K562 (cell line): ENCODE data around the gene LYST. TPM values are rescaled to one million over a fixed set of nuclear protein-coding genes. Genes with fewer than 3 reads are reported as not detected.
A peak's percentile ranks its signal among the peaks of the same experiment; 100 is the strongest.

ENCODE experiments used
- ATAC-seq: fragments of 200-7000 bp; cut with Tn5 transposase; 3 replicates; pipeline ENCODE4 v1.9.1; 2020; ENCODE audit warnings: moderate library complexity
- BruUV-seq: library from RNA; stranded (reverse); fragments of 400-500 nt; replicated peaks from 2 replicates; lab custom pipeline; 2021; lab: Mats Ljungman, UMichigan
- CTCF ChIA-PET: fragments of 300-600 bp; formaldehyde crosslinking; extraction: SDS; loops from one replicate; lab custom pipeline; 2021; ENCODE audit warnings: low intra/inter-chr PET ratio; lab: Yijun Ruan, JAX
- POLR2A ChIA-PET: fragments of 300-600, 350-650 bp; sonication (Branson Sonifier 250); formaldehyde crosslinking; extraction: SDS; loops from one replicate; lab custom pipeline; 2021; ENCODE audit warnings: antibody characterized with exemption, inconsistent platforms; lab: Yijun Ruan, JAX
- DNase-seq, 4 experiments: peaks; one replicate each; pipeline versions ENCODE4 v3.0.0 to v3.0.0-alpha.2; 2011 to 2018; ENCODE audit warnings: low spot score in 3 of 4, mixed read lengths in 3 of 4; ENCODE audit errors: extremely low read depth in 1 of 4
- FAIRE-seq: peaks from 2 replicates; lab custom pipeline; 2011; peaks lifted over from hg19 to GRCh38; lab: Jason Lieb, UNC
- H2AFZ ChIP-seq: 2 replicates; pipeline ENCODE4 v1.6.0; 2011; ENCODE audit warnings: low read depth, low read length, control low read depth, inconsistent platforms
- H3K27ac ChIP-seq: fragments of 200-600 bp; 3 replicates; pipeline ENCODE4 v1.8.0; 2011; ENCODE audit warnings: low read depth, mild to moderate bottlenecking, control low read depth, inconsistent platforms, low read length, moderate library complexity, mixed read lengths; ENCODE audit errors: extremely low read depth
- H3K27me3 ChIP-seq, 2 experiments: fragments of 300-600 bp in 1 of 2; 2 replicates in 1 of 2; 3 replicates in 1 of 2; pipeline versions ENCODE4 v1.6.0 to v1.8.0; 2011; ENCODE audit warnings: inconsistent platforms in 2 of 2, low read length in 2 of 2, mild to moderate bottlenecking in 1 of 2, mixed read lengths in 1 of 2, moderate library complexity in 1 of 2; ENCODE audit not compliant: control insufficient read depth in 2 of 2, insufficient read depth in 2 of 2
- H3K36me3 ChIP-seq: fragments of 300-600 bp; 3 replicates; pipeline ENCODE4 v1.8.0; 2011; ENCODE audit warnings: mild to moderate bottlenecking, low read length, inconsistent platforms; ENCODE audit not compliant: control insufficient read depth, insufficient read depth
- H3K4me1 ChIP-seq, 2 experiments: fragments of 200-600 bp in 1 of 2; replicated peaks in 1 of 2; 2 replicates in 1 of 2; 3 replicates in 1 of 2; pipeline versions ENCODE4 v1.5.1 to v1.8.0; 2011; ENCODE audit warnings: inconsistent platforms in 2 of 2, low read length in 2 of 2, mild to moderate bottlenecking in 1 of 2, mixed read lengths in 1 of 2, moderate library complexity in 1 of 2; ENCODE audit not compliant: control insufficient read depth in 2 of 2, insufficient read depth in 2 of 2
- H3K4me2 ChIP-seq: 2 replicates; pipeline ENCODE4 v1.6.1; 2011; ENCODE audit warnings: low read length, control low read depth, inconsistent platforms, mixed read lengths; ENCODE audit not compliant: insufficient read depth
- H3K4me3 ChIP-seq: fragments of 200-600 bp; sonication (generic), shearing (Covaris generic); 2 replicates; pipeline ENCODE4 v1.5.1; 2016; ENCODE audit warnings: control low read depth, inconsistent platforms
- H3K79me2 ChIP-seq: fragments of 200-600 bp; 3 replicates; pipeline ENCODE4 v1.8.0; 2011; ENCODE audit warnings: low read length, inconsistent platforms; ENCODE audit not compliant: control insufficient read depth, insufficient read depth
- H3K9ac ChIP-seq, 2 experiments: 2 replicates each; pipeline versions ENCODE4 v1.6.0 to v1.6.1; 2011; ENCODE audit warnings: low read depth in 2 of 2, low read length in 2 of 2, control low read depth in 1 of 2, inconsistent platforms in 1 of 2, mild to moderate bottlenecking in 1 of 2, mixed read lengths in 1 of 2; ENCODE audit not compliant: insufficient read depth in 1 of 2
- H3K9me1 ChIP-seq: one replicate; pipeline ENCODE4 v1.6.0; 2011; ENCODE audit warnings: inconsistent platforms, mild to moderate bottlenecking, low read length, moderate library complexity; ENCODE audit not compliant: control insufficient read depth, insufficient read depth
- H3K9me3 ChIP-seq: replicated peaks from 2 replicates; pipeline ENCODE4 v1.5.1; 2011; ENCODE audit warnings: low read depth, low read length, inconsistent platforms; ENCODE audit not compliant: control insufficient read depth, insufficient read depth
- H4K20me1 ChIP-seq: replicated peaks from 2 replicates; pipeline ENCODE4 v1.6.1; 2011; ENCODE audit warnings: low read length, inconsistent platforms, mixed read lengths; ENCODE audit not compliant: control insufficient read depth, insufficient read depth
- ARID2 ChIP-seq: fragments of 450-650 bp; IDR thresholded peaks from 2 replicates; pipeline ENCODE4 v1.6.1; 2017; ENCODE audit warnings: antibody characterized with exemption, mild to moderate bottlenecking
- SMAD4 ChIP-seq: fragments of 250-450 bp; sonication (Bioruptor Pico); conservative IDR thresholded peaks from 2 replicates; pipeline ENCODE4 v1.8.0; 2021; ENCODE audit warnings: inconsistent platforms, mild to moderate bottlenecking, moderate library complexity
- SPI1 ChIP-seq: IDR thresholded peaks from 2 replicates; pipeline ENCODE4 v1.6.1; 2011; ENCODE audit warnings: low read depth, low read length, control low read depth, borderline replicate concordance
- YY1 ChIP-seq, 3 experiments: IDR thresholded peaks; 2 replicates each; pipeline ENCODE4 v1.6.1; 2011; ENCODE audit warnings: low read length in 2 of 3, mild to moderate bottlenecking in 2 of 3, moderate library complexity in 2 of 3, borderline replicate concordance in 1 of 3, control low read depth in 1 of 3, low read depth in 1 of 3; ENCODE audit not compliant: insufficient read depth in 3 of 3, insufficient replicate concordance in 2 of 3, control insufficient read depth in 1 of 3, insufficient read length in 1 of 3; ENCODE audit errors: extremely low read depth in 1 of 3
- ZNF551 ChIP-seq: fragments of 250-450 bp; sonication (Bioruptor Pico); IDR thresholded peaks from 2 replicates; pipeline ENCODE4 v1.5.0; 2021; ENCODE audit warnings: mild to moderate bottlenecking, moderate library complexity
- WGBS: fragments of 100-300 bp; shearing (Covaris generic); methylation state at CpG from one replicate; pipeline ENCODE4 v1.1.6; 2016; ENCODE audit warnings: low coverage, mixed read lengths; ENCODE audit not compliant: insufficient coverage; ENCODE audit errors: missing lambda C conversion rate; 5-methylcytosine and 5-hydroxymethylcytosine counted together
- in situ Hi-C: fragments of 300-500 bp; cut with MboI; formaldehyde crosslinking; loops from 4 replicates; pipeline ENCODE4 v1.15.0; 2018; ENCODE audit warnings: inconsistent platforms, mixed read lengths
- intact Hi-C: fragments of 100-400 bp; cut with micrococcal nuclease; formaldehyde crosslinking; loops from 2 replicates; pipeline ENCODE4 v1.14.2; 2022
- polyA plus RNA-seq, 8 experiments: library from polyadenylated mRNA; depleted of rRNA in 4 of 8; stranded (reverse) in 5 of 8; unstranded in 3 of 8; fragments of >200 nt; fragmentation: Nextera tagmentation in 2 of 8; fragmentation: Illumina TruSeq in 1 of 8; extraction: Ambion mirVana in 2 of 8; extraction: Trizol in 1 of 8; gene quantifications; 2 replicates each; pipeline versions ENCODE4 v1.2.1 to v1.2.3, GENCODE V29; 2011 to 2014; ENCODE audit warnings: inconsistent platforms in 1 of 8, missing spikeins in 1 of 8
- total RNA-seq, 7 experiments: library from RNA; depleted of rRNA in 6 of 7; stranded (reverse); fragments of >200 nt in 6 of 7; fragmentation: Illumina TruSeq in 2 of 7; extraction: Trizol in 2 of 7; gene quantifications; 2 replicates each; pipeline versions ENCODE4 v1.2.1 to v1.2.3, GENCODE V29; 2011 to 2021; ENCODE audit warnings: low replicate concordance in 1 of 7

The LYST gene
- total and polyA plus RNA-seq, 9 of the 15 experiments (the other 6 are each of a cell fraction or from before 2014, with no cell fraction given), result 0.73 to 2.4 (median 1.4) TPM

GRCh38 chr1:235643837-235644692 lies 222.6 kb downstream of the LYST start:
- no peak; the same call in 2 of the 3 replicates for ATAC-seq
- DNase-seq, result no peak
- Histone ChIP-seq H2AFZ (no peak overlapping the region), H3K9me3 (no peaks in the 10 kb centered on the region), H3K79me2 (no peaks in the 10 kb centered on the region), H3K4me2 (no peak overlapping the region), H3K4me1 (peaks cover 0 to 11% of the 10 kb centered on the region in 2 experiments; a peak in 2 of 5 replicates), H3K4me3 (no peak overlapping the region), H3K27me3 (peaks cover 52 to 83% of the 10 kb centered on the region in 2 experiments), H4K20me1 (0 out of 2 replicates have a peak, but pooled peaks cover 4% of the 10 kb centered on the region), H3K9ac (no peak overlapping the region), H3K36me3 (no peaks in the 10 kb centered on the region), H3K9me1 (no peaks in the 10 kb centered on the region), H3K27ac (no peak overlapping the region)
- CTCF ChIA-PET, result no interaction called here
- POLR2A ChIA-PET, result interaction anchor here (0.5 kb wide), 1 partner anchor 67 kb away, joined by 3 read pairs; no protein-coding TSS in a partner anchor
- BruUV-seq, result no TSS peak
- 4% methylated on average over 23 of the region's 23 CpGs for WGBS
- FAIRE-seq, result no peak
- in situ Hi-C loops (no loop called here), intact Hi-C loops (no loop called here)
- TF ChIP-seq SMAD4 (CRISPR knock-in tag) (no peak), ZNF551 (no peak), SPI1 (0 out of 2 replicates have a peak, but pooled peaks have one; percentile 9)

GRCh38 chr1:235642943-235643371 lies 223.7 kb downstream of the LYST start:
- ChIA-PET POLR2A (interaction anchor here (1.0 kb wide), 1 partner anchor 8 kb away, joined by 3 read pairs; no protein-coding TSS in a partner anchor), CTCF (no interaction called here)
- Histone ChIP-seq H3K79me2 (no peaks in the 10 kb centered on the region), H4K20me1 (0 out of 2 replicates have a peak, but pooled peaks cover 4% of the 10 kb centered on the region), H3K4me3 (no peak overlapping the region), H3K27me3 (peaks cover 52 to 74% of the 10 kb centered on the region in 2 experiments), H3K9me1 (no peaks in the 10 kb centered on the region), H3K4me2 (no peak overlapping the region), H3K27ac (no peak overlapping the region), H3K36me3 (no peaks in the 10 kb centered on the region), H3K9ac (no peak overlapping the region), H2AFZ (no peak overlapping the region), H3K4me1 (peaks cover 0 to 5% of the 10 kb centered on the region in 2 experiments; a peak in 2 of 5 replicates), H3K9me3 (no peaks in the 10 kb centered on the region)
- DNase-seq, result no peak
- intact Hi-C loops (no loop called here), in situ Hi-C loops (no loop called here)
- ATAC-seq, result peak; percentile 16; the same call in 2 of the 3 replicates
- no TSS peak for BruUV-seq
- 9% methylated on average over 11 of the region's 11 CpGs for WGBS
- TF ChIP-seq ARID2 (no peak), YY1 (IDR thresholded peaks at IDR 0.05; ENCODE audit: borderline replicate concordance in 1 of 3, control insufficient read depth in 1 of 3, extremely low read depth in 1 of 3, insufficient read depth in 3 of 3, insufficient read length in 1 of 3, insufficient replicate concordance in 2 of 3, low read depth in 1 of 3, low read length in 2 of 3) (peak in 1 of 3 experiments; percentile 72)
- no peak for FAIRE-seq
